Hepatocyte (in vitro differentiated cells): ENCODE measurements around the gene DTD1. TPM values are rescaled to one million over a fixed set of nuclear protein-coding genes. Genes with fewer than 3 reads are reported as not detected.

Experiments used
- DNase-seq: peaks from one replicate; pipeline ENCODE4 v3.0.0-alpha.2; 2016; ENCODE audit warnings: low spot score
- H2AFZ ChIP-seq: fragments of 200-600 bp; sonication (generic); 2 replicates; pipeline ENCODE4 v1.6.0; 2016; ENCODE audit warnings: antibody characterized with exemption, mild to moderate bottlenecking
- H3K27ac ChIP-seq: fragments of 200-600 bp; sonication (generic); 2 replicates; pipeline ENCODE4 v1.5.1; 2016; ENCODE audit warnings: mild to moderate bottlenecking
- H3K27me3 ChIP-seq: fragments of 200-600 bp; sonication (generic); 2 replicates; pipeline ENCODE4 v1.6.1; 2016
- H3K36me3 ChIP-seq: fragments of 200-600 bp; sonication (generic); replicated peaks from 2 replicates; pipeline ENCODE4 v1.5.1; 2016; ENCODE audit warnings: low read depth; ENCODE audit not compliant: insufficient read depth
- H3K4me1 ChIP-seq: fragments of 200-600 bp; sonication (generic); 2 replicates; pipeline ENCODE4 v1.5.1; 2016; ENCODE audit warnings: mild to moderate bottlenecking, moderate library complexity; ENCODE audit not compliant: insufficient read depth
- H3K4me2 ChIP-seq: fragments of 200-600 bp; sonication (generic); 2 replicates; pipeline ENCODE4 v1.6.0; 2016
- H3K4me3 ChIP-seq: fragments of 200-600 bp; sonication (generic); 2 replicates; pipeline ENCODE4 v1.5.1; 2016; ENCODE audit warnings: mild to moderate bottlenecking
- H3K79me2 ChIP-seq: fragments of 200-600 bp; sonication (generic); 2 replicates; pipeline ENCODE4 v1.6.0; 2017; ENCODE audit warnings: mild to moderate bottlenecking
- H3K9me2 ChIP-seq: fragments of 200-600 bp; sonication (generic); replicated peaks from 2 replicates; pipeline ENCODE4 v1.6.0; 2017; ENCODE audit warnings: mild to moderate bottlenecking; ENCODE audit not compliant: insufficient read depth
- H3K9me3 ChIP-seq: fragments of 200-600 bp; sonication (generic); 2 replicates; pipeline ENCODE4 v1.5.1; 2016; ENCODE audit warnings: low read depth, mild to moderate bottlenecking
- H4K20me1 ChIP-seq: fragments of 200-600 bp; sonication (generic); 2 replicates; pipeline ENCODE4 v1.6.0; 2016; ENCODE audit warnings: mild to moderate bottlenecking; ENCODE audit not compliant: insufficient read depth, poor library complexity, severe bottlenecking
- CTCF ChIP-seq: fragments of 200-600 bp; sonication (generic); IDR thresholded peaks from 2 replicates; pipeline ENCODE4 v1.5.1; 2016; ENCODE audit warnings: antibody characterized with exemption, mild to moderate bottlenecking; ENCODE audit not compliant: poor library complexity
- EZH2 ChIP-seq: fragments of 200-600 bp; sonication (generic); IDR thresholded peaks from 2 replicates; pipeline ENCODE4 v1.6.1; 2016; ENCODE audit warnings: antibody characterized with exemption, mild to moderate bottlenecking, borderline replicate concordance
- EZH2phosphoT487 ChIP-seq: fragments of 200-600 bp; sonication (generic); IDR thresholded peaks from one replicate; pipeline ENCODE4 v1.6.1; 2018; ENCODE audit warnings: antibody characterized with exemption, mild to moderate bottlenecking, low read depth, moderate library complexity; ENCODE audit not compliant: unreplicated experiment, severe bottlenecking
- WGBS: methylation state at CpG from one replicate; pipeline ENCODE4 v1.1.6; 2016; ENCODE audit warnings: low lambda C conversion rate; ENCODE audit errors: missing lambda C conversion rate; 5-methylcytosine and 5-hydroxymethylcytosine counted together
- polyA plus RNA-seq: library from polyadenylated mRNA; unstranded; fragments of >200 nt; fragmentation: Nextera tagmentation; extraction: Ambion mirVana; gene quantifications from 2 replicates; pipeline ENCODE4 v1.2.1, GENCODE V29; 2016
- total RNA-seq: library from RNA; depleted of rRNA; stranded (reverse); fragments of >200 nt; gene quantifications from 2 replicates; pipeline ENCODE4 v1.2.3, GENCODE V29; 2014

DTD1 gene
- total and polyA plus RNA-seq, 2 experiments from 2014 or later: 30.1 to 40.1 TPM

GRCh38 chr20:18737140-18737539 is 149.3 kb downstream of the DTD1 start:
- 96% methylated on average over 4 of the region's 4 CpGs for WGBS
- H3K4me3 ChIP-seq: no peak overlapping the region
- no peaks in the 10 kb centered on the region for H3K9me2 ChIP-seq
- H4K20me1 ChIP-seq: no peaks in the 10 kb centered on the region
- no peaks in the 10 kb centered on the region for H3K9me3 ChIP-seq
- H3K27me3 ChIP-seq: no peaks in the 10 kb centered on the region
- H3K27ac ChIP-seq: no peak overlapping the region
- H2AFZ ChIP-seq: no peak overlapping the region
- no peaks in the 10 kb centered on the region for H3K36me3 ChIP-seq
- no peak for DNase-seq
- TF ChIP-seq EZH2phosphoT487 (no peak), EZH2 (no peak), CTCF (no peak)
- no peaks in the 10 kb centered on the region for H3K4me1 ChIP-seq
- no peak overlapping the region for H3K4me2 ChIP-seq
- no peaks in the 10 kb centered on the region for H3K79me2 ChIP-seq

GRCh38 chr20:18738055-18738454 is 150.2 kb downstream of the DTD1 start:
- no peaks in the 10 kb centered on the region for H3K4me1 ChIP-seq
- no peak overlapping the region for H2AFZ ChIP-seq
- H3K27me3 ChIP-seq: no peaks in the 10 kb centered on the region
- H3K4me3 ChIP-seq: no peak overlapping the region
- TF ChIP-seq EZH2phosphoT487 (no peak), EZH2 (no peak), CTCF (no peak)
- 80% methylated on average over 5 of the region's 5 CpGs for WGBS
- H3K9me3 ChIP-seq: no peaks in the 10 kb centered on the region
- H3K9me2 ChIP-seq: no peaks in the 10 kb centered on the region
- no peaks in the 10 kb centered on the region for H3K36me3 ChIP-seq
- H3K4me2 ChIP-seq: no peak overlapping the region
- H3K27ac ChIP-seq: no peak overlapping the region
- no peaks in the 10 kb centered on the region for H3K79me2 ChIP-seq
- no peaks in the 10 kb centered on the region for H4K20me1 ChIP-seq
- DNase-seq: peak; percentile 24

- no peak overlapping the region for H2AFZ ChIP-seq
- H3K27ac ChIP-seq: peak overlapping the region; percentile 55
- no peak for TF ChIP-seq EZH2phosphoT487
- no peak for TF ChIP-seq EZH2
- no peak for TF ChIP-seq CTCF
- H3K27me3 ChIP-seq: no peaks in the 10 kb centered on the region
- H3K79me2 ChIP-seq: no peaks in the 10 kb centered on the region
- WGBS: 97% methylated on average over 2 of the region's 2 CpGs
- no peaks in the 10 kb centered on the region for H3K9me3 ChIP-seq
- H3K4me3 ChIP-seq: no peak overlapping the region
- no peaks in the 10 kb centered on the region for H3K36me3 ChIP-seq
- H3K9me2 ChIP-seq: no peaks in the 10 kb centered on the region
- DNase-seq: no peak
- H3K4me2 ChIP-seq: peak overlapping the region; percentile 28
- no peaks in the 10 kb centered on the region for H4K20me1 ChIP-seq
- no peaks in the 10 kb centered on the region for H3K4me1 ChIP-seq
These were observed 151.0 kb downstream of the DTD1 start for GRCh38 chr20:18738888-18739287.

- WGBS: 36% methylated on average over 4 of the region's 4 CpGs
- peak; percentile 63 for DNase-seq
These were observed 151.9 kb downstream of the DTD1 start for GRCh38 chr20:18739751-18740166.

More at GRCh38 chr20:18739751-18740166, 151.9 kb downstream of the DTD1 start:
- no peaks in the 10 kb centered on the region for H3K4me1 ChIP-seq
- H3K4me2 ChIP-seq: peak overlapping the region; percentile 28
- no peaks in the 10 kb centered on the region for H3K79me2 ChIP-seq
- no peak overlapping the region for H2AFZ ChIP-seq
- no peak overlapping the region for H3K4me3 ChIP-seq
- no peaks in the 10 kb centered on the region for H3K9me2 ChIP-seq
- no peaks in the 10 kb centered on the region for H3K9me3 ChIP-seq
- TF ChIP-seq CTCF (no peak), EZH2 (no peak)
- no peaks in the 10 kb centered on the region for H3K27me3 ChIP-seq
- H3K27ac ChIP-seq: peak overlapping the region; percentile 55
- H4K20me1 ChIP-seq: no peaks in the 10 kb centered on the region
- H3K36me3 ChIP-seq: no peaks in the 10 kb centered on the region
